Measurements from ENCODE around the gene OPCML. TPM values are rescaled to one million over a fixed set of nuclear protein-coding genes. Genes with fewer than 3 reads are reported as not detected.

The OPCML gene
- total RNA-seq = not detected in 2 replicates

DNA sequence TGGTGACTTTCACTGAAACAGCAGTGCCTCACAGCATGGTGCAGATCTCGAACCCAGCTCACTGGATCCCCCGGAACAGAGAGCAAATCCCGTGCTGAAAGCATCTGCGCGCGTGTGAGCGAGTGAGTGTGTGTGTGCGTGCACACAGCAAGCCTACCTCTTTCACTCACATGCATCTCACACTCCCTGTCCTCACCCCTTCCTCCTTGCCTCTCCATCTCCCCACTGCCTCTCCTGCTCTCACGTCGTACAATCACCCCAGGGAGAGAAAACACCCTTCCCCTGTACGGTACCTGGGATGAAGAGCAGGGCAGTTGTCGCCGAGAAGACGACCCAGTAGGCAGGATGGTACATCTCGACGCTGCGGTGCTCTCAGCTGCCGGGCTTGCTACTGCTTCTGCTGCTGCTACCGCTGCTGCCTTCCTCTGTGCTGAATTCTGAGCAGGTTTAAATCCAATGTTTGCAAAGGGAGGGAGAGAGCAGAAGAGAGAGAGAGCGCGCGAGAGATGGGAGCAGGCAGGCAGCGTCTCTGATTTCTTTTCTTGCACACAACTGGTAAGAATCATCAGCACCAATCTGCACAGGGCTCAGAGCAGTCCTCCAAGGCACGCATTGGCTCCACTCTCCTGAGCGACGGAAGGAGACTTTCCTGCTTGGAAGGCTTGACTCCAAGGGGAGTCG is at the start of gene OPCML:
OPCML (minus strand) TSS at position 531 of the 681 bp plus-strand sequence.
- no peak for DNase-seq (ENCODE audit: low read depth in 2 of 2)

DNA sequence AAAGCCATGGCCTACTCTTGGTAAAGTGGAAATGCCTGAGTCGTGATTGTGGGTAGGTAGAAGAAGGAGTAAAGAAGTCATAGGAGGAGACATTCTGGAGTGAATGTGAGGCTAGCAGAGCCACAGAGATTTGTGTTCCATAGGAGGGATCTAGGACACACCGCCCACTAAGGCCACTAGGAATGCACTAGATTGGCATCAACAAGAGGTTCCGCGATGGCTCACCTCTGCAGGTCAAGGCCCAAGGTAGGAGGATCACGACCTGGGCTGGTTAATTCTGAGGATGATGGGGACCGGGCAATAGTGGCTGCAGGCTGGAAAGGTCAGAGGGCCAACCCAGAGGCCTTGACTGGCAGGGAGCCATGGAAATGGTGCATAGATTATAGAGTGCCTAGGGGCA is 48.8 kb upstream of the OPCML start:
- no peak for DNase-seq (ENCODE audit: low read depth in 2 of 2)

- DNase-seq (ENCODE audit: low read depth in 2 of 2) = no peak
Observed at GRCh38 chr11:133579165-133580031, 47.1 kb upstream of the OPCML start.

- DNase-seq (ENCODE audit: low read depth in 2 of 2) = no peak
Observed at GRCh38 chr11:133577403-133577802, 45.1 kb upstream of the OPCML start.

DNA sequence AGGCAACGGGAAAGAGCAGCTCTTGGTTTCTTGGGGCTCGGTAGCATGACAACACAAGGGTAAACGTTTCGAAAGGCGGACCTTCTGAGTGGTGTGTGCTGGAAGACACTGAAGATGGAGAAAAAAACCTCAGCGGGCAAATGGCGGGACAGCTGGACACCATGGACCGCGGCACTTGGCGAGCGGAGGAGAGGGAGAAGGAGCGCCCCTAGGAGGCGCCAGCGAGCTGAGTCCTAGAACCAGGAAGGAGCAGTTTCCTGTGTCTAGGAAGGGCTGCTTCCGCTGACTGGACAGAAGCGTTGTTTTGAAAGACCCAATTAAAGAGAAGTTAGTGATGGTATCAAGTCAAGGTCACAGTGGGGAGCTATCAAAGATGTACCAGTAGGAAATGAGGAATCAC is 44.0 kb upstream of the OPCML start:
- no peak for DNase-seq (ENCODE audit: low read depth in 2 of 2)

DNA sequence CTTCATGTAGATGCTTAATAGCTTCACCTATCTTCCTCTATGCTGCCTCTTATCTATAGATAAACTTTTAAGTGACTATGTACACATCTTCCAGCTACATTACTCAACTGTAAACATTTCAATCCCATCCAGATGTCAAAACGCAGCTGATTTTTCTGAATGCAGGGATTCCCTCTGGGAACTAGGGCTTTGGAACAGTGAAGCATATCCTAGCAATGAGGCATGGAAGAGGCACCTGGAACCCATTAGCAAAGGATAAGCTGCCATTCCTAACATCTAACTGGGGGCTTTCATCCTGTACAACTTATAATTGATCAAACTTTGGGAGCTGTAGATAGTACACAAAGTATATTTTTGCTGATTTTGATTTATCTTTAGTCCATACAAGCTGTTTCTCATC is 40.8 kb upstream of the OPCML start:
- no peak for DNase-seq (ENCODE audit: low read depth in 2 of 2)

GRCh38 chr11:133570376-133570775 is 38.1 kb upstream of the OPCML start:
- no peak for DNase-seq (ENCODE audit: low read depth in 2 of 2)

DNA sequence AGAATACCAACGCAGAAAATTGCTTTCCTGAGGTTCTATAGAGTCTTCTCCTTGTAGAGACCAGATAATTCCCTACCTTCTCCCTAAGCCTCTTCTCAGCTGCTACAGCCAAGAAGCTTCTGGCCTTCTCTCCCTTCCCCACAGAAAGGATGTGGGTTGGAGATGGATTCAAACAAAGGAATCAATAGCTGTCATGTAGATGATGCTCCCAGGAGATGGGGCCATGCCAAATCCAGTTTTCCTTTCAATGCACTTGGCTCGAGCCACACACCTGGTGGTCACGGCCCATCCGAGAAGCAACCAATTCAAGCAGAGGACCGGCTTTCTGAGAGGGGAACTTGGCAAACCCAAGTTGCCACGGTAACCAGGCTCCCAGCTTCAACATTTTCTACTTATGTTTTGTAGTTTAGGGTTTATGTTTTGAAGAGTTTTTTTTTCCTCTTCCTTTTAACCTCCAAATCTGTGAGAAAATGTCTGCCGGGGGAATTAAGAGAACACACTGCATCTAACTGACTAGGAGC is 31.3 kb upstream of the OPCML start:
- no peak for DNase-seq (ENCODE audit: low read depth in 2 of 2)

DNA sequence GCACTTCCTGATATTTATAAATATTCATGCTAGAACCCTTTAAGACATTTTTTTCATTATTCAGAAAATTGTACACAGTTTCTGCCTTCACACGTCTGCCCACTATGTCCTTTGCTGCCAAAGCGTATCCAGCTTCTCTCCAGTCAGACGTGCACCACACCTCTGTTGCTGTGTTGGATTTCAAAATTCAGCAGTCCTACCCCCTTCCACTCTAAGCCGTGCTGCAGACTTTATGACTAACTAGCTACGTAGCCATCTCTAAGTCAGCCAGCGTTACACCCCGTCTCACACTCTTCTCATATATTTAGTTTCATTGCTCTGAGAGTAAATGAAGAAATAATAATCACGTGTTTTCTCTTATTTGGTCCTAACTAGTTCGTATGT is 28.2 kb upstream of the OPCML start:
- DNase-seq (ENCODE audit: low read depth in 2 of 2) = no peak

- no peak for DNase-seq (ENCODE audit: low read depth in 2 of 2)
Observed at GRCh38 chr11:133559833-133560471, 27.7 kb upstream of the OPCML start.

DNA sequence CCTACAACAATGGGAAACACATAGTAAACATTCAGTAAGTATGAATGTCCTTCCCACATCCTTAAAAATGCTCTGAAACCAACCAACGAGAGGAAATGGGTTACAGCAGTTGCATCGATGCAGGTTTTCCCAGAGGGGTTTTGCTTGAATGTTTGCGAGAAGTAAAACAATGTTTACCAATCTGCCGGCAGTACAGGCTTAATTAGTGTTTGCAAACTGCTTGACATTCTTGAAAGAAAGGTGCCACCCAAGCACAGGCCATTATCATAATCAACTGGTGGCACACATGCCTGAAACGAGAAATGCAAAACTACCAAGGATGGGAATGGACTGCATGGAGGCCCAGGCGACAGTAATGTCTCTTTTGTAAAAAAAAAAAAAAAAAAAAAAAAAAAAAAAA is 27.1 kb upstream of the OPCML start:
- DNase-seq (ENCODE audit: low read depth in 2 of 2) = no peak

DNA sequence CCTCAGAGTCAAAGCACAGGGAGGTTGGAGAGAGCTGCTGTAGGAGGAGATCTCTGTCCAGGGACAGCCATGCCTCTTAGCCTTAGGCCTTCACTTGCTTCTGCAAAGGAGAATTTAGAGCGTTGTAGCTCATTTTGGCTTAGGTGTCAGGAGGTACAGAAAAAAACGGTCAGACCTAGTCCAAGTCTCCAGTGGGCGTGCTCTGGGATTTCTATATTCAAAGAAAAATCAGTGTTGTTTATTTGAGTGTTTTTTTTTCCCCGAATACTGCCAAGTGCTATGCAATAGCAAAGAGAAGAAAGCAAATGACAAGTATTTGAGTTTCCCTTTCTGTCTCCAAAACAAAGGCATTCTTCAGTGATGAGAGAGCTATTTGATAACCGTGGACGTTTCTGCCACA is 22.7 kb upstream of the OPCML start:
- DNase-seq (ENCODE audit: low read depth in 2 of 2) = no peak

- DNase-seq (ENCODE audit: low read depth in 2 of 2) = no peak
Observed at GRCh38 chr11:133553885-133554740, 21.8 kb upstream of the OPCML start.

GRCh38 chr11:133552938-133553337 is 20.6 kb upstream of the OPCML start:
- no peak for DNase-seq (ENCODE audit: low read depth in 2 of 2)

DNA sequence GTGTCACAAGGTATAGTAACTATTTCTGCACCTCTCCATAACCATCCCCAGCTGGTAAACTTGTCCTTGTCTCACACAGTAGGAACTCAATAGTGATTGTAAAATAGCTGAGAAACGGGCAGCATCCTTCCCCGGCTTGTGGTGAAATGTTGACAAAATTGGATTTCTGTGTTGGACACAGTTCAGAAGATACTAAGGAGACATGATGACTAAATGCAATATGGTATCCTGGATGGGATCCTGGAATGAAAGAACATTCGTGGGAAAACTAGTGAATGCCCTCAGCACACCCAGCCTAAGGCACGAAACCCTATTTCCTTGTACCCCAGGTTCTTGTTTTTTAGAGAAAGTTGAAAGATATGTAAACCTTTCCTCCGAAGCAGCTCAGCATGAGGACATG is 18.8 kb upstream of the OPCML start:
- no peak for DNase-seq (ENCODE audit: low read depth in 2 of 2)

DNA sequence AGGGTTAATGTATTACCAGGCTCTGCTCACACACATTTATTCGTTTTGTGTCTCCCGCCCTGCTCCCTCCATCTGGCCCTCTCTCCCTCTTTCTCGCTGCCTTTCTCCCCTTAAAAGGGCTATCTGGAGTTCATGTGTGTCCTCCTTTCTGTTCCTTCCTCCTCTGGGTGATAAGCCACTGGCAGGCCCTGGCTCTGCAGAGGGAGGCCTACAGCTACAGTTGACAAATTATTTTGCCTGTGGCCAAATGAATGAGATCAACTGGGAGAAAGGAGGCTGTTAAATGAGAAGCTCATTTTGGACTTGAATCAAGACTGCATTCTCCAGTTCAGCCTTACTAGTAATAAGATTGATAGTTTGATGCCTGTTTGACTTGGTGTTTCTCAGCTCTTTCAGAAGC is 17.5 kb upstream of the OPCML start:
- no peak for DNase-seq (ENCODE audit: low read depth in 2 of 2)

DNA sequence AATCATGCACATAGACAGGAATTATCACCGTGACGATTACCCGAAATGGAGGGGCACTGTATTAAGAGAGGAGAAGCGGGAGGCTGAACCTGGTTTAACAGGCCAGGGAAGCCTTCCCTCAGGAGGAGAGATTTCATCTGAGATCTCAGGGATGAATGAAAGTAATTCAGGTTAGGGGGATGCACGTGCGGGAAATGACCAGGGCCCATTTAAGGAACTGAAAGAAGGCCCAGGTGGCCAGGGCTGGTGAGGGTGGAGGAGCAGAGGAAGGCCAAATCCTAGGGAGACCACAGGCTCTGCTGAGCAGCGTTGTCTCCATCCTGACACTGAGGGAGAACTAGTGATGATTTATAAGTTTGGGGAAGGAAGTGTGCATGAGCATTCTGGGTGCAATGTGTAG is 16.3 kb upstream of the OPCML start:
- DNase-seq (ENCODE audit: low read depth in 2 of 2) = no peak

DNA sequence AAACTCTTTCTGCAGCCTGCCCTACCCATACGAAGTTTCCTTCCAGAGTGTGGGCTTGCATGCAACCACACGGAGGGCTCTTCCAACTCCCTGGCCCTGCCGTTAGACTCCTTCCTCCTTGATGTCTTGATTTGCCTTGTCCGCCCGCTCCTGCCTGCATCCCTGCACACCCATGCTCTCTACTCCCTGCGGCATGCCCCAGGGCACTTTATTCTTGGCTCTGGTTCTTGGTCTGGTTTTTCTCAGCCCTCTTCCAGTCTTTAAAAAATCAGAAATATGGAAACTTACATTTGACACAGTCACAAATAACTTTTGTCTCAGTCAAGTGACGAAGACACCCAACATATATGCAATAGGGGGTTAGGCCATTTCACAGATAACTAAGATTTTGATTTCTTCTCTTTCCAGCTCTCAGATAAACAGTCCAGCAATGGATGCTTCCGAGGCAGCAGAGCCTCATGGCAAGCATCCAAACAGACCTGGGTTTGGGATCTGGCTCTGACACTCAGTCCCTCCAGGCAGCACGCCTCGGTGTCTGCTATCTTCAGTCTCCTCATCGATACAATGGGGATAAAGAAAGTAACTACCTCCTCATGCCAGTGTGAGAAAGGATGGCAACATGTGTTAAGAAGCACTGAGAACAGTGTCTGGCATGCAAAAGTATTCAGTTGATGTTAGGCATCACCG is 15.7 kb upstream of the OPCML start:
- no peak for DNase-seq (ENCODE audit: low read depth in 2 of 2)

GRCh38 chr11:133545199-133545803 is 13.0 kb upstream of the OPCML start:
- DNase-seq (ENCODE audit: low read depth in 2 of 2) = no peak

DNA sequence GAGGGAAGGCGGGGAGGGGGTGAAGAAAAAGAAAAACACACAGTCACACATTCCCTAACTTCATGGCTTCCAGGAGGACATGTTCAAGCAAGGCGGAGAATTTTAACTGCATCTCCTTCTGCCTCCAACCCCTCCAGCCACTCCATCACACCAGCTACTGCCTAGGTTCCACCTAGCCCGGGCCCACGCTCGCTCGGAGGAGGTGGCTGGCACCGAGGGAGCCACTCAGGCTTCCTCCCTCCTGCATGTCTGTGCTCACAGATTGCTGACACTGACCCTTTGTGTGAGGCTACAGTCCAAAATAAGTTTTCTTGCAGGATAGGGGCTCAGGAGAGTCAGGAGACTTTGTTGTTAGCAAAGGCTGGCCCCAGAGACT is 9.4 kb upstream of the OPCML start:
- DNase-seq (ENCODE audit: low read depth in 2 of 2) = no peak

Data from dermis microvascular lymphatic vessel endothelial cell (primary cell).